DND-41 (cell line): ENCODE data around the gene SLC17A7.
"Not testable (repeated sequence)": the region's sequence is repeated elsewhere in the genome, so short reads cannot be mapped to it uniquely, and the experiment has no call there.

Experiments used
- ATAC-seq: fragments of 200-7000 bp; cut with Tn5 transposase; 3 replicates; pipeline ENCODE4 v1.9.1; 2021; ENCODE audit warnings: low read depth; ENCODE audit not compliant: insufficient read depth
- DNase-seq: peaks from one replicate; pipeline ENCODE4 v3.0.0-alpha.2; 2020
- H2AFZ ChIP-seq: 2 replicates; pipeline ENCODE4 v1.6.0; 2012; ENCODE audit warnings: low read depth, low read length
- H3K27ac ChIP-seq: 2 replicates; pipeline ENCODE4 v1.5.1; 2012; ENCODE audit warnings: low read length, inconsistent platforms
- H3K27me3 ChIP-seq: fragments of 200-600 bp; sonication (generic); 2 replicates; pipeline ENCODE4 v1.6.0; 2012; ENCODE audit warnings: low read length, mild to moderate bottlenecking, inconsistent platforms; ENCODE audit not compliant: insufficient read depth, poor library complexity
- H3K36me3 ChIP-seq: 2 replicates; pipeline ENCODE4 v1.5.1; 2012; ENCODE audit warnings: low read length, inconsistent platforms; ENCODE audit not compliant: insufficient read depth
- H3K4me1 ChIP-seq: 2 replicates; pipeline ENCODE4 v1.5.1; 2012; ENCODE audit warnings: mild to moderate bottlenecking, low read length; ENCODE audit not compliant: insufficient read depth
- H3K4me2 ChIP-seq: 2 replicates; pipeline ENCODE4 v1.6.0; 2012; ENCODE audit warnings: mild to moderate bottlenecking, moderate library complexity, low read length, inconsistent platforms; ENCODE audit not compliant: insufficient read depth
- H3K4me3 ChIP-seq, 2 experiments: fragments of 200-600 bp in 1 of 2; shearing (Covaris generic) in 1 of 2; 2 replicates each; pipeline ENCODE4 v1.5.1; 2012 to 2016; ENCODE audit warnings: inconsistent platforms in 2 of 2, low read length in 2 of 2, mild to moderate bottlenecking in 2 of 2, low read depth in 1 of 2, moderate library complexity in 1 of 2
- H3K79me2 ChIP-seq: 2 replicates; pipeline ENCODE4 v1.6.0; 2012; ENCODE audit warnings: low read length, inconsistent platforms; ENCODE audit not compliant: insufficient read depth
- H3K9ac ChIP-seq: 2 replicates; pipeline ENCODE4 v1.6.0; 2012; ENCODE audit warnings: low read depth, mild to moderate bottlenecking, inconsistent platforms, low read length, moderate library complexity
- H3K9me3 ChIP-seq: 2 replicates; pipeline ENCODE4 v1.5.1; 2012; ENCODE audit warnings: low read length, moderate library complexity, mild to moderate bottlenecking, inconsistent platforms; ENCODE audit not compliant: insufficient read depth, severe bottlenecking
- H4K20me1 ChIP-seq: 2 replicates; pipeline ENCODE4 v1.6.0; 2012; ENCODE audit warnings: low read length; ENCODE audit not compliant: insufficient read depth
- CTCF ChIP-seq: IDR thresholded peaks from 2 replicates; pipeline ENCODE4 v1.5.1; 2012; ENCODE audit warnings: borderline replicate concordance, low read length, moderate library complexity, mild to moderate bottlenecking; ENCODE audit not compliant: poor library complexity, severe bottlenecking; ENCODE audit errors: extremely low read depth
- EZH2 ChIP-seq: IDR thresholded peaks from 3 replicates; pipeline ENCODE4 v1.6.1; 2012; ENCODE audit warnings: borderline replicate concordance, low read depth, mild to moderate bottlenecking, moderate library complexity, low read length, inconsistent platforms; ENCODE audit not compliant: severe bottlenecking

SLC17A7 gene

DNA sequence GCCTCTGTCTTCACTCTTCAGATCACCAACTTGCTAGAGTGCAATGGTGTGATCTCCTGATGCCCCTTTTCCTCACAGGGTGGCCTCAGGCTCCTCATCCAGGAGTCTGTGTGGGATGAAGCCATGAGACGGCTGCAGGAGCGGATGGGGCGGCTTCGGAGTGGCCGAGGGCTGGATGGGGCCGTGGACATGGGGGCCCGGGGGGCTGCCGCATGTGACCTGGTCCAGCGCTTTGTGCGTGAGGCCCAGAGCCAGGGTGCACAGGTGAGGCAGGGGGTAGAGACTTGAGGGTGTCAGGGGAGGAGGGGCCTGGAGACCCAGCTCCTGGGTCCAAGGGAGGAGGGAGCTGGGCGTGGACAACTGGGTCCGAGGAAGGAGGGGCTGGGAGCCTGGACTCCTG, 21.2 kb upstream of the SLC17A7 start:
- ATAC-seq (no peak), DNase-seq (no peak)
- no peak overlapping the region for H3K27ac ChIP-seq
- H2AFZ ChIP-seq = no peak overlapping the region
- no peak overlapping the region for H3K4me2 ChIP-seq
- H3K9me3 ChIP-seq = no peaks in the 10 kb centered on the region
- H3K36me3 ChIP-seq = peaks cover 57% of the 10 kb centered on the region
- H3K4me3 ChIP-seq = no peak overlapping the region
- no peak overlapping the region for H3K9ac ChIP-seq
- H3K4me1 ChIP-seq = no peaks in the 10 kb centered on the region
- H4K20me1 ChIP-seq = no peaks in the 10 kb centered on the region
- no peaks in the 10 kb centered on the region for H3K27me3 ChIP-seq
- TF ChIP-seq CTCF (no peak), EZH2 (no peak)
- peaks cover 11% of the 10 kb centered on the region for H3K79me2 ChIP-seq

DNA sequence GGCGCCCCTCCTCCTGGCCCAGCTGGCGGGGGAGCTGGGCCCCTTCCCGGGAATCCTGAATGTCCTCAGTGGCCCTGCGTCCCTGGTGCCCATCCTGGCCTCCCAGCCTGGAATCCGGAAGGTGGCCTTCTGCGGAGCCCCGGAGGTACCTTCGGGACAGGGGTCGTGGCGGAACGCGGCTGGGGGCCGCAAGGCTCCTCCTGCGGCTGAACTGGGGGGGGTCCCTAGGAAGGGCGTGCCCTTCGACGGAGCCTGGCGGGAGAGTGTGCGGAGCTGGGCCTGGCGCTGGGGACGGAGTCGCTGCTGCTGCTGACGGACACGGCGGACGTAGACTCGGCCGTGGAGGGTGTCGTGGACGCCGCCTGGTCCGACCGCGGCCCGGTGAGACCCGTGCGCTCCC, 20.3 kb upstream of the SLC17A7 start:
- H3K79me2 ChIP-seq = peaks cover 15% of the 10 kb centered on the region
- no peak for TF ChIP-seq CTCF
- TF ChIP-seq EZH2 = no peak
- no peak for ATAC-seq
- no peak overlapping the region for H2AFZ ChIP-seq
- H3K27me3 ChIP-seq = no peaks in the 10 kb centered on the region
- no peaks in the 10 kb centered on the region for H4K20me1 ChIP-seq
- H3K4me1 ChIP-seq = no peaks in the 10 kb centered on the region
- peaks cover 53% of the 10 kb centered on the region for H3K36me3 ChIP-seq
- no peaks in the 10 kb centered on the region for H3K9me3 ChIP-seq
- DNase-seq = no peak
- no peak overlapping the region for H3K4me3 ChIP-seq
- H3K4me2 ChIP-seq = no peak overlapping the region
- H3K9ac ChIP-seq = no peak overlapping the region
- no peak overlapping the region for H3K27ac ChIP-seq

- not testable (repeated sequence) for H3K4me1 ChIP-seq, H3K4me3 ChIP-seq, H3K27me3 ChIP-seq, H3K4me2 ChIP-seq, H3K9me3 ChIP-seq, ATAC-seq, H3K9ac ChIP-seq, DNase-seq, H4K20me1 ChIP-seq, H2AFZ ChIP-seq, H3K27ac ChIP-seq
- peaks cover 20% of the 10 kb centered on the region for H3K79me2 ChIP-seq
- H3K36me3 ChIP-seq = peaks cover 53% of the 10 kb centered on the region
Measured at GRCh38 chr19:49461130-49461529, 19.8 kb upstream of the SLC17A7 start.

- DNase-seq = no peak
- Histone ChIP-seq H3K9ac (no peak overlapping the region), H3K4me2 (no peak overlapping the region), H3K79me2 (peaks cover 35% of the 10 kb centered on the region), H3K4me1 (peaks cover 5% of the 10 kb centered on the region), H3K36me3 (peaks cover 46% of the 10 kb centered on the region), H3K4me3 (no peak overlapping the region), H3K27me3 (no peaks in the 10 kb centered on the region), H4K20me1 (no peaks in the 10 kb centered on the region), H3K27ac (no peak overlapping the region), H2AFZ (no peak overlapping the region), H3K9me3 (no peaks in the 10 kb centered on the region)
- TF ChIP-seq CTCF (no peak), EZH2 (no peak)
- ATAC-seq = 0 out of 3 replicates have a peak, but pooled peaks have one; percentile 31
Measured at GRCh38 chr19:49459388-49459787, 18.1 kb upstream of the SLC17A7 start.
